ENCODE measurements around the gene FNBP1.
A peak's percentile ranks its signal among the peaks of the same experiment; 100 is the strongest.
"Not testable (repeated sequence)": the region's sequence is repeated elsewhere in the genome, so short reads cannot be mapped to it uniquely, and the experiment has no call there.

FNBP1 gene

GRCh38 chr9:130023994-130024596 is 18.9 kb downstream of the FNBP1 start:
- Histone ChIP-seq H3K4me2 (peak overlapping the region in 5 of 11 experiments; percentile 43 to 59 (median 47); a peak in 8 of 22 replicates), H3K27ac (no peak overlapping the region), H3K9ac (no peak overlapping the region)

GRCh38 chr9:130023144-130023787 is 19.7 kb downstream of the FNBP1 start:
- no peak for TF ChIP-seq Cebpa-rat (IDR thresholded peaks at IDR 0.05)
- Histone ChIP-seq H3K4me3 (no peak overlapping the region), H3K9me3 (replicated peaks in 1 of 11) (peaks cover 0 to 9% (median 4%) of the 10 kb centered on the region in 11 experiments; a peak in 7 of 22 replicates), H3K27ac (no peak overlapping the region), H4K20me1 (peaks cover 0 to 100% (median 0%) of the 10 kb centered on the region in 11 experiments; a peak in 7 of 22 replicates), H3K9ac (peak overlapping the region in 1 of 11 experiments; percentile 13; a peak in 1 of 22 replicates), H3K4me1 (peaks cover 18 to 85% (median 32%) of the 10 kb centered on the region in 10 experiments), H3K36me3 (peaks cover 0 to 40% (median 0%) of the 10 kb centered on the region in 11 experiments; a peak in 6 of 22 replicates), H3K4me2 (peak overlapping the region in 10 of 11 experiments; percentile 5 to 59 (median 38); a peak in 16 of 22 replicates), H3K27me3 (no peaks in the 10 kb centered on the region)

More at GRCh38 chr9:130023994-130024596, 18.9 kb downstream of the FNBP1 start:
- H3K27me3 ChIP-seq, result no peaks in the 10 kb centered on the region
- no peak for TF ChIP-seq Cebpa-rat (IDR thresholded peaks at IDR 0.05)
- H3K36me3 ChIP-seq, result peaks cover 0 to 31% (median 0%) of the 10 kb centered on the region in 11 experiments; a peak in 5 of 22 replicates
- no peak overlapping the region for H3K4me3 ChIP-seq
- peaks cover 23 to 85% (median 39%) of the 10 kb centered on the region in 10 experiments for H3K4me1 ChIP-seq
- H3K9me3 ChIP-seq (replicated peaks in 1 of 11), result peaks cover 0 to 10% (median 4%) of the 10 kb centered on the region in 11 experiments; a peak in 7 of 22 replicates
- peaks cover 0 to 100% (median 0%) of the 10 kb centered on the region in 11 experiments; a peak in 7 of 22 replicates for H4K20me1 ChIP-seq

GRCh38 chr9:130022566-130023143 is 20.3 kb downstream of the FNBP1 start:
- no peak overlapping the region for H3K4me3 ChIP-seq
- no peaks in the 10 kb centered on the region for H3K27me3 ChIP-seq
- no peak for TF ChIP-seq Cebpa-rat (IDR thresholded peaks at IDR 0.05)
- peaks cover 0 to 4% (median 0%) of the 10 kb centered on the region in 11 experiments; a peak in 7 of 22 replicates for H3K9me3 ChIP-seq (replicated peaks in 1 of 11)
- H3K4me1 ChIP-seq, result peaks cover 18 to 79% (median 27%) of the 10 kb centered on the region in 10 experiments
- no peak overlapping the region; a peak in 1 of 22 replicates for H3K9ac ChIP-seq
- peaks cover 0 to 37% (median 0%) of the 10 kb centered on the region in 11 experiments; a peak in 6 of 22 replicates for H3K36me3 ChIP-seq
- peaks cover 0 to 97% (median 0%) of the 10 kb centered on the region in 11 experiments; a peak in 7 of 22 replicates for H4K20me1 ChIP-seq
- no peak overlapping the region for H3K27ac ChIP-seq
- peak overlapping the region in 7 of 11 experiments; percentile 5 to 59 (median 34); a peak in 8 of 22 replicates for H3K4me2 ChIP-seq

GRCh38 chr9:130021842-130022241 is 21.1 kb downstream of the FNBP1 start:
- H3K9me3 ChIP-seq (replicated peaks in 1 of 11); H3K4me3 ChIP-seq; H3K27me3 ChIP-seq; H3K9ac ChIP-seq; H3K27ac ChIP-seq: not testable (repeated sequence)
- Histone ChIP-seq H4K20me1 (peaks cover 0 to 98% (median 0%) of the 10 kb centered on the region in 11 experiments; a peak in 7 of 22 replicates), H3K4me2 (peak overlapping the region in 3 of 11 experiments; percentile 2 to 46 (median 33); a peak in 5 of 22 replicates), H3K36me3 (peaks cover 0 to 41% (median 0%) of the 10 kb centered on the region in 11 experiments; a peak in 7 of 22 replicates), H3K4me1 (peaks cover 15 to 71% (median 19%) of the 10 kb centered on the region in 10 experiments)

GRCh38 chr9:130021123-130021522 is 21.9 kb downstream of the FNBP1 start:
- Histone ChIP-seq H4K20me1 (peaks cover 0 to 98% (median 0%) of the 10 kb centered on the region in 11 experiments; a peak in 7 of 22 replicates), H3K4me2 (peak overlapping the region in 3 of 11 experiments; percentile 2 to 46 (median 33); a peak in 4 of 22 replicates), H3K9ac (no peak overlapping the region), H3K27ac (no peak overlapping the region), H3K27me3 (no peaks in the 10 kb centered on the region), H3K9me3 (replicated peaks in 1 of 11) (peaks cover 6 to 9% (median 7%) of the 10 kb centered on the region in 11 experiments), H3K4me1 (peaks cover 9 to 64% (median 13%) of the 10 kb centered on the region in 10 experiments; a peak in 19 of 20 replicates), H3K36me3 (peaks cover 0 to 49% (median 4%) of the 10 kb centered on the region in 11 experiments; a peak in 10 of 22 replicates), H3K4me3 (no peak overlapping the region)
- TF ChIP-seq Cebpa-rat (IDR thresholded peaks at IDR 0.05), result no peak

GRCh38 chr9:130020618-130021017 is 22.4 kb downstream of the FNBP1 start:
- Histone ChIP-seq H3K27ac (no peak overlapping the region), H3K27me3 (no peaks in the 10 kb centered on the region), H3K9me3 (replicated peaks in 1 of 11) (peaks cover 8 to 14% (median 10%) of the 10 kb centered on the region in 11 experiments), H3K4me2 (0 out of 22 replicates have a peak overlapping the region, but pooled peaks of 1 of the 11 experiments have one; percentile 46), H3K9ac (no peak overlapping the region), H3K4me1 (peaks cover 7 to 59% (median 11%) of the 10 kb centered on the region in 10 experiments; a peak in 16 of 20 replicates), H3K4me3 (no peak overlapping the region), H4K20me1 (peaks cover 0 to 98% (median 0%) of the 10 kb centered on the region in 11 experiments; a peak in 7 of 22 replicates), H3K36me3 (peaks cover 0 to 54% (median 6%) of the 10 kb centered on the region in 11 experiments; a peak in 10 of 22 replicates)
- no peak for TF ChIP-seq Cebpa-rat (IDR thresholded peaks at IDR 0.05)

- TF ChIP-seq Cebpa-rat (IDR thresholded peaks at IDR 0.05), result no peak
- H4K20me1 ChIP-seq, result peaks cover 0 to 98% (median 0%) of the 10 kb centered on the region in 11 experiments; a peak in 7 of 22 replicates
Measured at GRCh38 chr9:130018265-130018664, 24.7 kb downstream of the FNBP1 start.

GRCh38 chr9:130017510-130017909 is 25.5 kb downstream of the FNBP1 start:
- not testable (repeated sequence) for H3K9ac ChIP-seq, H3K27ac ChIP-seq
- peaks cover 0 to 98% (median 0%) of the 10 kb centered on the region in 11 experiments; a peak in 7 of 22 replicates for H4K20me1 ChIP-seq

More at GRCh38 chr9:130018265-130018664, 24.7 kb downstream of the FNBP1 start:
- Histone ChIP-seq H3K27ac (no peak overlapping the region), H3K4me1 (peaks cover 2 to 36% (median 7%) of the 10 kb centered on the region in 10 experiments; a peak in 16 of 20 replicates), H3K36me3 (peaks cover 0 to 69% (median 6%) of the 10 kb centered on the region in 11 experiments; a peak in 10 of 22 replicates), H3K27me3 (no peaks in the 10 kb centered on the region), H3K9ac (no peak overlapping the region), H3K4me2 (no peak overlapping the region; a peak in 1 of 22 replicates), H3K4me3 (no peak overlapping the region), H3K9me3 (replicated peaks in 1 of 11) (peaks cover 8 to 17% (median 10%) of the 10 kb centered on the region in 11 experiments)

More at GRCh38 chr9:130017510-130017909, 25.5 kb downstream of the FNBP1 start:
- peaks cover 0 to 28% (median 0%) of the 10 kb centered on the region in 10 experiments; a peak in 6 of 20 replicates for H3K4me1 ChIP-seq
- peaks cover 0 to 66% (median 6%) of the 10 kb centered on the region in 11 experiments; a peak in 10 of 22 replicates for H3K36me3 ChIP-seq
- H3K4me2 ChIP-seq, H3K27me3 ChIP-seq, H3K4me3 ChIP-seq: not testable (repeated sequence)
- H3K9me3 ChIP-seq (replicated peaks in 1 of 11), result peaks cover 8 to 17% (median 10%) of the 10 kb centered on the region in 11 experiments

All from BLaER1 treated with 17β-estradiol and CSF1 and Interleukin-3, amounts not matched to agents 10 nM and 100 nM (cell line).